ENCODE data around the gene HSPH1.
"Not testable (repeated sequence)": the region's sequence is repeated elsewhere in the genome, so short reads cannot be mapped to it uniquely, and the experiment has no call there.

The HSPH1 gene

DNA sequence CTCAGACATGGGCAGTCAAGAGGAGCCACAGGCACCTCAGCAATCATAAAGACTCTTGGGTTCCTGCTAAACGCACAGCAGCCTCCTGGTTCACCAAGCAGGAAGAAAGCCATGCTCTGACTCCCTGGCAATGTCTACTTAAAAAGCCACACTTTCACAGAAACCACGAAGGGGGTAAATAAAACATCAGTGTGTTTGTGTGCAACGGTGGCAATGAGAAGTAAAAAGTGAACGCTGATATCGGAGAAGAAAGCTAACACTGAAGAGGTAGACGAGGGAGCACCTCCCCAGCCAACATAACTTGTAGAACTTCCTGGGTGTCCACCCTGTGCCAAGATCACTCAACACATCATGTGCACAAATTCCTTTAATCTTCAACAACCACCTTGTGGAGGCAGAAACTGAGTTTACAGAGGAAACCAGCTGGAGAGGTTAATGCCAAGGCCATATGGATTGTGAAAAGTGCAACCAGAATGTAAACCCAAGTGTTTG, 30.2 kb downstream of the HSPH1 start:
- no peak for DNase-seq (ENCODE audit: low read depth in 2 of 2)

DNA sequence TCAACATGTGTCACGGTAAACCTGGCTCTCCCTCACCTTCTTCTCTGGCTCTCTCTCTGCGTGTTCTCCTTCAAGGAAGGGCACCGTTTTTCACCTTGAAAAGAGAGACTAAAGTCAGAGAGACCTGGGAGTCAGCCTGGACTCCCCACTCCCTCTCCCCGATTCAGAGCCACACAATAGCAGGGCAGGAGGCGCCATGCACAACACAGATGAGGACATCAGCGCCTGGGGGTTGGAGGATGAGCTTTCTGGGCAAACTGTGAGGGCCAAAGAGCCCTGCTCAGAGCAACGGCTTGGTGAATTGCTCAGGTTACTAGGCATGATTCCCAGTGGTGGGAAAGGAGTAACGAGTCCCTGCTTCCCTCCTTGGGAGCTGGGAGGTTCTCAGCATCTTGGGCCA, 32.3 kb downstream of the HSPH1 start:
- DNase-seq (ENCODE audit: low read depth in 2 of 2): no peak

DNA sequence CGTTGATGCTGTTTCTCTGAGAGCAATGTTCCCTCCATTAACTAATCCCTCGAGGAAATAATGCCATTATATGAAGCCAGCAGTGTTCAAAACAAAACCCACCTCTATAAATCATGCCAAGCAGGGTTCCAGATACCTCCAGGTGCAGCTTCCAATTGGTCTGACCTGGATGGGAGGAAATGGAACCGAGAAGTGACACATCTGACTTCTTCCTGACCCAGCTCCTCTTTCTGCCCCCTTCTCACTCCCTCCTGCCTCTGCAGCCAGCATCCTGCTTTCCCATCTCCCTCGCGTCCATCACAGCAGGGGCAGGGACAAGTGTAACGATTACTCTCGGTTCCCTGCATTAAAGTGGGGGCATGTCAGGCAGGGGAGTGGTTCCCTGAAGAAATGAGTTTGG, 37.5 kb downstream of the HSPH1 start:
- no peak for DNase-seq (ENCODE audit: low read depth in 2 of 2)

DNA sequence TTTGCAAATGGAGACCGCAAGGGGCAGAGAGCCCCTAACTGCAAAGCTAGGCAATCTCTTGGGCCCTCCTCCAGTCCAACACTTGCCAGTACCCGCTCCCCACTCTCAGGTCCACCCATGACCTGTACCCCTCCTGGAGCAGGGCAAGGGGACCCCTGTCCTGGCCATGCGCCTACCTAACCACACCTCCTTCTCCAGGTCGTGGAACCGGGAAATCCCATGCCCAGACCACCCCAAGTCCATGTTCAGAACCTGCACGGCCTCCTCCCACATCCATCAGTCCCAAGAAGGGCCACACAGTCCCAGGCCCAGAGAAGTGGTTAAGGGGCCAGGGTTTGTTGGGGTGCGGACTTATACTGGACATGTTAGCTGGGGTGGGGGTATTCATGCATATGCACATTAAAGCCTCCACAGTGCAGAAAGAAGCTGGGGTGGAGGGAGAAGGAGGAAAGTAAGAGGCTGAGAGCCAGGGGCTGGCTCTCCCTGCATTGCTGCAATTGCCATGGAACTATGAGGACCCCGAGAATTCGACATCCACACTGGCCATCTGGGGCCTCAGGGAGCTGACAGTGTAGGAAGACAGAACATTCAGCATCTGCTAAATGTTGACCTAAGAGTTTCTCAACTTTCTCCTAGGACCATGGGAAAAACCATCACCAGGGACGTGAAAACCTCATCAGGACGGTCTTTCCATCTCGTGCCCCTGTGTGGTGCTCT, 39.0 kb downstream of the HSPH1 start:
- no peak for DNase-seq (ENCODE audit: low read depth in 2 of 2)

DNA sequence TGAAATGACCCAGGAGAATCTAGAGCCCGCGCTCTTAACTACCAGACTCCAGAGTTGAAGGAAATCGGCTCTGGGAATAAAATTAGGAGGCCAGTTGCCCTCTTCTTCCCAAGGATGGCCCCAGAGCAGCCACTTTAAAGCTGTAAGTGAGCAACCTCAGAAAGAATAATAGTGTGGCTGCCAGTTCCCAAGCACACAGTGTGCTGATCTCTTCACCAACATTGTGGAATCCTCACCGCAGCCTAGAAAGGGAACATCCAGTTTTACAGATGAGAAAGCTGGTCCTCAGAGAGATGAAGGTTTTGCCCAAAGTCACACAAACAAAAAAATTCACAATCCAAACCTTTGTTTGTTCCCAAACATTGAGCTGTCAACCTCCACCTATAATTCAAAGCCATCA, 39.6 kb downstream of the HSPH1 start:
- no peak for DNase-seq (ENCODE audit: low read depth in 2 of 2)

DNA sequence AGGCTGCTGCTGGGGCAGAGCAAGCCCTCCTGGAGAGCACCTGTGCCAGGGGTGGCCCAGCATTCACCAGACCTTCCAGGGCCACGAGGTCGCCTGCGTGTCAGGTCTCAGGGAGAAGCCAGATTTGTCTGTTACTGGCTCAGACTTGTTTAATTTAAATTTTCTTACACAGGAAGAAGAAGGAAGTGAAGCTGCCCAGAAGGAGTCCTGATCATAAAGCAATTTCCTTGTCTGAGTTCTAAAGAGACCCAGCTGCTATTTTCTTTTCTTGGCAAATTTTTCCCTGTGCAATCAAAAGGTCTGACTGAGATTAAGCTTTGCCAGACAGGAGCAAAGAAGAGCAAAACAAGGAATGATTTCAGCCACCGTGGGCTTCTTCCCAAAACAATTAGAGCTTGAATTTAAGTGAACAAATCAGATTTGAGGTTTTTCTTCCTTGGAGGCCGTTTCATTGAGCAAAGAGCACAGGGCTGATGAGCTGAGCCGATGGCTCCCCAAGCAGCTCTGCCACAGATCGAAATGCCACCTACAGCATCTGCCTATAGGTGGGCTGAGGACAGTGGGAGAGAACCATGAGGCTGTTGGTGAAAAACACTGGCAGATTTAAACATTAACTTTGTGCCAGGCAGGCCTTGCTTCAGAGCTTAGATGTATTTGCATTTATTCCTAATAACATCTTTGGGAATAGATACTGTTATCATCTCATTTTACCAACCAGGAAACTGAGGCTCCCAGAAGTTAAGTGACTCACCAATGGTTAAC, 40.1 kb downstream of the HSPH1 start:
- DNase-seq (ENCODE audit: low read depth in 2 of 2): no peak

DNA sequence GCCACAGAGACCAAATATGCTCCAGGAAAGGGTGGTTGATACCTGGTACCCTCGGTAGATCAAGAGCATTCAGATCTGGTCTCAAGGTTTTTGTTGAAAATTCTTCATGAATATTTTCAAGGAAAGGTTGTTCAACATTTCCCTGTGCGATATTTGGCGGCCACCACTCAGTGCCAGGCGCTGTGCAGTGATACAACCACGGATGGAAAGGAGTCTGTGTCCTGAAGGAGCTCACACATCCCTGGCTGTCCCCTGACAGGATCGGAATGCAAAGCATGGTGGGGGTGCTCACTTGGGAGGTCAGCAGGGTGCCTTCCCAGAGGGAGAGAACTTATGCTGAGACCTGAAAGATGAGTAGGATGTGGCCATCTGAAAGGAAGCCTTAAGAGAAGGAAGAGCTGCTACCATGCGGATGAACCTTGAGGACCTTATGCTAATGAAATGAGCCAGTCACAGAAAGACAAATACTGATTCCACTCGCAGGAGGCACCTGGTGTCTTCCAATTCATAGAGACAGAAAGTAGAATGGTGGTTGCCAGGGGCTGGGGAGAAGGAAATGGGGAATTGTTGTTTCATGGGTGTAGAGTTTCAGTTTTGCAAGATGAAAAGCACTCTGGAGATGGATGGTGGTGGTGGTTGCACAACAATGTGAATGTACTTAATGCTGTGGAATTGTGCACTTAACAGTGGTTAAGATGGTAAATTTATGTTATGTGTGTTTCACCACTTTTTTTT, 41.6 kb downstream of the HSPH1 start:
- DNase-seq (ENCODE audit: low read depth in 2 of 2): no peak

DNA sequence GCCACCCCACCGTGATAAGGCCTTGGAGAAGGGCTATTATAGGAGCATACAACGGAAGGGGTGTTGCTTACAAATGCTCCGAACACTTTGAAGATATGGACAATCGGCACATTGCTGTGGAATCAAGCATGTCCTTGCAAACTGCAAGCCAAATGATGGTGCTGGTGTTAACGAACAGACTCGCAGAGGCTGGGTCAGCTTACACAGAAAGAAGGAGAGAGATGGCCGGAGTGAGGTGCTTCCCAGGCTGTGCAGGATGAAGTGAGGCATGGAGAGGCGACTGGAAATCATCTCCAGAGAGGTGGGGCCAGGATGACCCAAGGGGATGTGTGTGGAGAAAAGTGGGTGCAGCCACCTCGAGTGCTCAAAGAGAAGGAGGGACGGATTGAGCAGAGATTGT, 42.2 kb downstream of the HSPH1 start:
- no peak for DNase-seq (ENCODE audit: low read depth in 2 of 2)

DNA sequence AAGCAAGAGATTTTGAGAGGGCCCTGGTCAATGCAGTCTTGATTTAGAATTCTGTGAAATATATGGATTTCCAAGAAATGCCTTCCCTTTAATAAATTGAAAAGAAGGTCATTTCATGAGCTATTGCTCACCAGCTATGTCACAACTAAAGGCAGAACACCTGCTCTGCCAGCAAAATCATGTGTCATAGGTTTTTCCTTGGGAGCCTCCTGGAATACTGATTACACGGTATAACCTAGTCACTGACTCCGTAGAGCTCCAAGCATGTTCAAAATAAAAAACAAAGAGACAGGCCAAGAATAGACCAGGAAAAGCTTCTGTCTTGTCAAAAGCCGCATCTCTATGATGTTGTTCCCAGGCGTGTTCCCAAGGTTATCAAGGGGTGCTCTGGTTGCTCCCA, 45.5 kb downstream of the HSPH1 start:
- no peak for DNase-seq (ENCODE audit: low read depth in 2 of 2)

DNA sequence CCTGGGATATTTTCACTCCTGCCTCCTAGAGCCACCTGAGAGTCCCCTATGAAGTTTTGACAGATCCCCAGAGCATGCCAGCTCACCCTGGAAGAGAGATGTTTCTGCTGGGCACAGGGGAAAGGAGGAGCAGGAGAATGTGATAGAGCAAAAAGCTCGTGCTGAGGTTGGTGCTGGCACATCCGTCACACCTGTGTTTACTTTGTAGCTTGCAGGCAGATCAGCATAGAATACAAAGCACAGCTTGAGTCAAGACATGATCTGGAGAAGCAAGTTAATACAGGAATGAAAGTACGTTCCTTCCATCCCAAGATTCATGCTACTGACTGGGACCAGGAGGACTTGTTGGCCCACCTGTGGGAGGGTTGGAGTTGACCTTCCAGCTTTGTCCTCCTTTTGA, 46.1 kb downstream of the HSPH1 start:
- no peak for DNase-seq (ENCODE audit: low read depth in 2 of 2)

DNA sequence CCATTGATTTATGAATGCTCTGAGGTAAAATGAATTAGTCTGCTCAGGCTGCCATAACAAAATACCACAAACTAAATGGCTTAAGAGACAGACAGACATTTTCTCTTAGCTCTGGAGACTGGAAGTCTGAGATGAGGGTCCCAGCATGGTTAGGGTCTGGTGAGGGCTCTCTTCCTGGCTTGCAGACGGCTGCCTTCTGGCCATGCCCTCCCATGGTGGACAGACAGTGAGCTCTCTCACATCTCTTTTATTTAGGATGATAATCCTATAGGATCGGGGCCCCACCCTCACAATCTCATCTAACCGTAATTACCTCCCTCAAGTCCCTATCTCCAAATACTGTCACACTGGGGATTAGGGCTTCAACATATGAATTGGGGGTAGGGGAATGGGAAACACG, 47.1 kb downstream of the HSPH1 start:
- DNase-seq (ENCODE audit: low read depth in 2 of 2): no peak

DNA sequence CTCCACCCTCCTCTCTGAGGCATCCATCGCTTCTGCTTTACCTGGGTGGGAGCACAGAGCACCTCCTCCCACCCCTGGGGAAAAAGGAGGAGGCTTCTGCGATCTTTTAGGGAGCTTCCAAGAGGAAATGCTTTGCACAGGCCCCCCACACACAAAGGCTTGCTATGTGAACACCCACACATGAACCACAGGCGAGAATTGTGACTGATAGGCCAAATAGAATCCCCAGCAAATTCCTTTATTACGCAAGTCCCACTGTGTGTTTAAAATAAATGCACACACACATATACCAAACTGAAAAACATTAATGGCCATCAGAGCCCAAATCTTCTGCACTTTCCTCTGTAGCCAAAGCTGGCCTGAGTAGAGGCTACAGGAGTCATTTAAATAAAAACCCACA, 50.6 kb downstream of the HSPH1 start:
- DNase-seq (ENCODE audit: low read depth in 2 of 2): no peak

DNA sequence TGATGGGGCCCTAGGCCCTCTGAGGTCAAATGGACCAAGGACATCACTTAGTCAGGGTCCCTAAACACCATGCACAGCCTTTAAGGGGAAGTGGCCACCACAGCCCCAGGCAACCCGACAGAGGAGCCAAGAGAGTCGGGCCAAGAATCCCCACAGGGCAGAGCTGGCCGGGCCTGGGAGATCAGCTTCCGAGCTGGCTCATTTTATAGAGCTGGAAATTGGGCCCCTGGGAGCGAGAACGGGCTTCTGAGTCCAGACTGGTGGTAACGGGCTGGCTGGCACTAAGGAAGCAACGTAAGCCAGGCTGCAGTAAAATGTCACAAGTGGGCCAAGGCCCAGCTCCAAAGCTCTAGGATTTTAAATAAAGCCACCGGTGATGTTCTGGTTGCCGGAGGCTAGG, 51.1 kb downstream of the HSPH1 start:
- DNase-seq (ENCODE audit: low read depth in 2 of 2): no peak

DNA sequence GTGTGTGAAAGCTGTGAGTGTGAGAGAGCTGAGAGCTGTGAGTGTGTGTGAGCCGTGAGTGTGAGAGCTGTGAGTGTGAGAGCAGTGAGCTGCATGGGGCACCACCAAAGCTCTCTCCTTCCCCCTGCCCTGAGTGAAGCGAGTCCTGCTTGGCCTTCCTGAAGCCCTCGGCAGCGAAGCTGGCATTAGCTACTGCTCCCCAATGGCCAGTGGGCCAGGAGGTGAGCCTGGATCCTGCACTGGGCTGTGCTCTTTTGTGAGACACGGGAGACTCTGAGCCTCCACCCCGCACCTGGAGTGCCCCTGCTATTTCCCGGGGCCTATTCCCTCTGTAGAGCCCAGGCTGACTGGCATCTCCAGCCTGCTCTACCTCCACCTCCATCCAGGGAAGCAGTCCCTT, 51.5 kb downstream of the HSPH1 start:
- DNase-seq (ENCODE audit: low read depth in 2 of 2): no peak

DNA sequence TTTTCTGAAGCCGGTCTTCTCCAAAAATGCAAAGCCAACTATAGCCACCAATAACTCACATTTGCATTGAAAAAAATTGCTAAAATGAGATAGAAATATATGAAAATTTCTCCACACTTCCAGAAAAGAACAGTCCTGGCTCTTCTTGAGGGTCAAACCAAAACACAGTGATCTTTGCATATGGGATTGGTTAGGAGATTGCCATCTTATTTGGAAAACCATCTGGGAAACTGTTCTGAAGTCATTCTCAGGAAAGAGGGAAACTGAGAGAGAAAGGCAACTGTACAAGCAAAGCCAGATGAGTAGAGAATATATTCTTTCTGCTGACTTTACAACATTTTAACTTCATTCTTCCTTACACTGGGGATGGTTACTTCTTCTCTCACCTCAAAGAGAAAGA, 54.6 kb downstream of the HSPH1 start:
- no peak for DNase-seq (ENCODE audit: low read depth in 2 of 2)

DNA sequence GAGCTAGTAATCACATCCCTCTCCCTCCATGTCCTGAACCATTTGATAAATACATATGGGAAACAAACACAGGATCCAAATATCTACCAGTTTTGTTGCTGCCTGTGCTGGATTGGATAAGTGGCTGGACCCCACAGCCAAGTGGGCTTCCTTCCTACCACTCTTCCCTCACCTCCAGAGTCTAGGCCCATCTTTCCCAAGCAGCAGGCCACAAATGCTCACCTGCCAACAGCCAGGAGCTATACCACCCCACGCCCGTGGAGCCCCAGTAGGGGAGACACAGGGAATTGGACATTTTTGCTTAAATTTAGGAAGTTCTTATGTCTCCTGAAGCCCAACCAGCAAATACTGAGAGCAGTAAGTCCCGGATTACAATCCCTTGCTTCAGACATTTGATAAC, 55.8 kb downstream of the HSPH1 start:
- DNase-seq (ENCODE audit: low read depth in 2 of 2): no peak

DNA sequence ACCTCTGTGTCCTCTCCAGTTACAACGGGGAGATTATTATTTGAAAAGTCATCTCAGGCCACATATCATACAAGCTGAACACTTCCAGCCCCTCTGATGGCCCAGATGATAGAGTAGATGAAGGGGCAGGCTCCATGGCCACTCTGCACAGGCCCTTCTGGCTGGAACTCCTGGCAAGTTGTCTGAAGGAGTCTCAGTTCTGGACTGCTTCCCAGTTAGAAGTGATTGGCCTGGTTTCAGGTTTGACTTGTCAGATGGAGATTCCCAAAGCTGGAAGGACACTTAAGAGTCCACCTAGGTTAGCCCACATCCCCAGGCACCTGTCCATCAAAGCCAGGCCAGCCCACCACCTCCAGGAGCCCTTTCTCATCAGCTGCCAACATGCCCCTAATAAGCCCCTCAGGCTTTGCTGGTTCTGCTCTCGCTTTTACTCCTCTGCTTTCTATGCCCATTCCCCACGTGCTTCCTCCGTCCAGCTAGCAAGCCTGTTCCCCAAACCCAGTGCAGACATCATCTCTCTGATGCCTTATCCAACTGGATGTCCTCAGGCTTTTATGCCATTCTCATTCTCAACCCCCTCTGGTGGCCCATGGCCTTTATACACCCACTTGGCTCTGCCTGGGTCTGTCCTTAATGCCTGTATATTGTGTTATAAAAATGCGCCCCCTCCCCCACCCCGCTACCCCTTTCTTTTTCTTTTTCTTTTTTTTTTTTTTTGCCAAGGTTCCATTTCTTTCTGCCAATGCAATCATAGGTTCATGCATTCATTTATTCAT, 56.5 kb downstream of the HSPH1 start:
- DNase-seq (ENCODE audit: low read depth in 2 of 2): no peak

DNA sequence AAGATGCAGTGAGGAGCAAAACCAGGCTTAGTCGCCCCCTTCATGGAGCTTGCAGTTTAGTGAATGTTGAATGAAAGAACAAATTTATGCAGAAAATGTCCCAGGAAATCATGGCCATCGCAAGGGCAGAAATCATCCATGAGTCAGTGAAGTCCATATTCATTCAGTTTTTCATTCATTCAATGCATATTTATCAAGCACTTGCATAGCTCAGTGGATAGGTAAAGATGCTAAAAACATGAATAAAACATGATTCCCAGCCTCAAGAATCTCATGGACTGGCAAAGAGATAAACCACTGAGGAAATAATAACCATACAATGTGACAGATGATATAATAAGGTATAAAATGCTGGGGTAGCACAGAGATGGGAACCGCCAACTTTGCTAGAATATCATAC, 58.8 kb downstream of the HSPH1 start:
- DNase-seq (ENCODE audit: low read depth in 2 of 2): no peak

DNA sequence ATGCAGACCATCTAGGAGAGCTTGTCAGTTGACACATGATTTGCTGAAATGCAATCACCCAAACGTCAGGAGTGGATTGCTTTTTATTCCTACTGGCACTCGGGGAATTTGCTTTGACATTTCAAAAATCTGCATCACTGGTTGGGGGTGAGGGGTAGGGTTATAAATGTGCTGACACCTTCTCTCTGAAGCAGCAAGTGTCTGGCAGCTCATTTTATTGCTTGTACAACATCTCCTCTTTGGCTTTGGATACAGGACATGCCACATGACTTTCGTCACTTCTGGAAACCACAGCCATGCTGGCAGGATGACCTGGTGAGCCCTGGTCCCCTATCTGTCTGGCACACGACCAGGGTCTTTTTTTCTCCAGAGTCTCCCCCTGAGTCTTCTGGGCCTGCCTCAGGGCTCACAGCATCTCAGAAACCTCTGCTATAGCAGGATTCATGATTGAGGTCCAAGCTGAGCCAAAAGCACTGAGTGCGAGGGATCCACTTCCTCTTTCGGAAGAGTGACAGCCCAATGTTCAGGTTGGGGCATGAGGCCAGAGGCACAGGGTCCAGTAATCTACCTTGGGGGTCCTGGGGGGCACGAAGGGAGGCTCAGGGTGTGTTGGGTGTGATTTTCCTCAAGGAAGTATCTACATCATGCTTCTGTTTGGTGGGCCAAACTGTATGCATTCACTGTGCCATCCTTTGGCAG, 60.1 kb downstream of the HSPH1 start:
- DNase-seq (ENCODE audit: low read depth in 2 of 2): no peak

DNA sequence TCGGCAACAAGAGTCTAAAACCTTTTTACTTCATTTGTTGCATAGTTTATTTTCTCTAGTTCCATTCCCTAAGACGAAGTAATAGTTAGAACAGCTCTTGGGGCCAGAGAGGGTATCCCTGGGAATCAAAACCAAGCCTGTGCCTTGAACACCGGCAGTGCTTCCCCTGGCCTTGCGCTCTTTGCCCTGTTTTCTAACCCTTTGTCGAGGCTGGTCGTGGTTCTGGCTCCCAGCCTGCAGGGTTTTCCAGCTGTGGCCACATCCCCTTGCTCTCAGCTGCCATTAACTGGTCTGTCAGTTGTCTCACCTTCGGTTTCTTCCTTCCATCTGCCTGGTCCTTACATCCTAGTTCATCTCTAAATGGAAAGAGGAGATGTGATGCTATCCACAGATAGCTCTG, 61.0 kb downstream of the HSPH1 start:
- no peak for DNase-seq (ENCODE audit: low read depth in 2 of 2)

DNA sequence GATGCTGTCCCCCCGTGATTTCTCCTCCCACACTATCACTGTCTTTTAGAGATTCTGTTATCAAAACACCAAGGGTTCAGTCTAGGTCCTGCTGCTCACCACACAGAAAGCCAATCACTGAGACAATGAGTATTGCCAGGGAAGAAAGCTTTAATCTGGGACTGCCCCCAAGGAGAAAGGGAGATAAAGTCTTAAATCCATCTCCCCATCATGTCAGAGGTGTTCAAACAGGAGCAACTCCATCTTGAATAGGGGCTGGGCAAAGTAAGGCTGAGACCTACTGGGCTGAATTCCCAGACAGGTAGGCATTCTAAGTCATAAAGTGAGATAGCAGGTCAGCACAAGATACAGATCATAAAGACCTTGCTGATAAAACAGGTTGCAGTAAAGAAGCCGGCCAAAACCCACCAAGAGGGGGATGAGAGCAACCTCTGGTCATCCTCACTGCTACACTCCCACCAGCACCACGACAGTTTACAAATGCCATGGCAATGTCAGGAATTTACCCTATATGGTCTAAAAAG, 63.7 kb downstream of the HSPH1 start:
- not testable (repeated sequence) for DNase-seq (ENCODE audit: low read depth in 2 of 2)

Data from stimulated activated CD8-positive, alpha-beta memory T cell treated with anti-CD3 and anti-CD28 coated beads, Interleukin-7, amount 100 ng/mL, for 4 hours (primary cell).